T-helper 22 cell (primary cell): ENCODE data around the gene BAIAP2.

ENCODE experiments used
- DNase-seq: peaks from one replicate; pipeline ENCODE4 v3.0.0-alpha.2; 2020; ENCODE audit warnings: low read depth

Gene BAIAP2

GRCh38 chr17:81034779-81035520, at the start of gene BAIAP2:
TSS of gene BAIAP2 (plus strand) at chr17:81035151. CDS start at chr17:81035255, 104 bp downstream.
- peak; percentile 94 for DNase-seq

GRCh38 chr17:80986046-80986445, 48.9 kb upstream of the BAIAP2 start:
- no peak for DNase-seq

GRCh38 chr17:80986816-80987475, 48.0 kb upstream of the BAIAP2 start:
- no peak for DNase-seq

- DNase-seq, result no peak
Observed at GRCh38 chr17:80987941-80988461, 47.0 kb upstream of the BAIAP2 start.

- no peak for DNase-seq
Observed at GRCh38 chr17:80989586-80989913, 45.4 kb upstream of the BAIAP2 start.

- no peak for DNase-seq
Observed at GRCh38 chr17:80990921-80991644, 43.9 kb upstream of the BAIAP2 start.

- peak; percentile 41 for DNase-seq
Observed at GRCh38 chr17:80991645-80992076, 43.3 kb upstream of the BAIAP2 start, which contains the start of gene CHMP6. TSS of gene CHMP6 (plus strand) at chr17:80991841. CDS start at chr17:80991919, 78 bp downstream.

- DNase-seq, result no peak
Observed at GRCh38 chr17:80992077-80992947, 42.6 kb upstream of the BAIAP2 start.

- DNase-seq, result no peak
Observed at GRCh38 chr17:80992948-80993624, 41.9 kb upstream of the BAIAP2 start.

GRCh38 chr17:80995131-80995530, 39.8 kb upstream of the BAIAP2 start:
- DNase-seq, result no peak

GRCh38 chr17:80996422-80997305, 38.3 kb upstream of the BAIAP2 start:
- DNase-seq, result no peak

- DNase-seq, result no peak
Observed at GRCh38 chr17:80997424-80998117, 37.4 kb upstream of the BAIAP2 start.

GRCh38 chr17:80998118-80998747, 36.7 kb upstream of the BAIAP2 start:
- DNase-seq, result no peak

- no peak for DNase-seq
Observed at GRCh38 chr17:80998748-80999535, 36.0 kb upstream of the BAIAP2 start.

- DNase-seq, result no peak
Observed at GRCh38 chr17:80999536-81000333, 35.2 kb upstream of the BAIAP2 start.

GRCh38 chr17:81000334-81000630, 34.7 kb upstream of the BAIAP2 start:
- no peak for DNase-seq

GRCh38 chr17:81000631-81001357, 34.2 kb upstream of the BAIAP2 start:
- DNase-seq, result no peak
